ENCODE measurements around the gene MSLN.

Gene MSLN

DNA sequence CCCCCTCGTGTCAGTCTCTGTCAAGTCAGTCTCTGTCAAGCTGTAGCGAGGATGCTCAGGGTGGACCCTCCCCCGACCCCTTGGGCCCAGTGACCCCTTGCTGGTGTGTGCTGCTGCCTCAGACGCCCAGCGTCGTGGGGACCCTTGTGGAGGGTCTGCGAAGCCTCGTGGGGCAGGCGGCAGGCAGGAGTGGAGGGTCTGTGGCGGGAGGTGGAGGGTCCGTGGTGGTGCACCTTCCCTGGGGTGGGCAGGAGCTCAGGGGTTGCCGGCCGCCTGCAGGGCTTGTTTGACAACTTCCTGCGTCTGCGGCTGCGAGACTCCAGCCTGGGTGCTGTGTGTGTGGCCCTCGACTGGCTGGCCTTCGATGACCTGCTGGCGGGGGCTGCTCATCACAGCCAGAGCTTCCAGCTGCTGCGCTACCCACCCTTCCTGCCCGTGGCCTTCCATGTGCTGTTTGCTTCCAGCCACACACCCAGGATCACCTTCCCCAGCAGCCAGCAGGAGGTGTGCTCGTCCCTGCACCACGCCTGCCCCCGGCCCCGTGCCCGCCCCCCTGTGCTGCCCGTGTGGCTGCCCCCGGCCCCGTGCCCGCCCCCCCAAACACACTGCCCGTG is 34.4 kb downstream of the MSLN start:
- no peak for DNase-seq

- no peak for DNase-seq
Observed at GRCh38 chr16:795580-796229, 35.2 kb downstream of the MSLN start.

DNA sequence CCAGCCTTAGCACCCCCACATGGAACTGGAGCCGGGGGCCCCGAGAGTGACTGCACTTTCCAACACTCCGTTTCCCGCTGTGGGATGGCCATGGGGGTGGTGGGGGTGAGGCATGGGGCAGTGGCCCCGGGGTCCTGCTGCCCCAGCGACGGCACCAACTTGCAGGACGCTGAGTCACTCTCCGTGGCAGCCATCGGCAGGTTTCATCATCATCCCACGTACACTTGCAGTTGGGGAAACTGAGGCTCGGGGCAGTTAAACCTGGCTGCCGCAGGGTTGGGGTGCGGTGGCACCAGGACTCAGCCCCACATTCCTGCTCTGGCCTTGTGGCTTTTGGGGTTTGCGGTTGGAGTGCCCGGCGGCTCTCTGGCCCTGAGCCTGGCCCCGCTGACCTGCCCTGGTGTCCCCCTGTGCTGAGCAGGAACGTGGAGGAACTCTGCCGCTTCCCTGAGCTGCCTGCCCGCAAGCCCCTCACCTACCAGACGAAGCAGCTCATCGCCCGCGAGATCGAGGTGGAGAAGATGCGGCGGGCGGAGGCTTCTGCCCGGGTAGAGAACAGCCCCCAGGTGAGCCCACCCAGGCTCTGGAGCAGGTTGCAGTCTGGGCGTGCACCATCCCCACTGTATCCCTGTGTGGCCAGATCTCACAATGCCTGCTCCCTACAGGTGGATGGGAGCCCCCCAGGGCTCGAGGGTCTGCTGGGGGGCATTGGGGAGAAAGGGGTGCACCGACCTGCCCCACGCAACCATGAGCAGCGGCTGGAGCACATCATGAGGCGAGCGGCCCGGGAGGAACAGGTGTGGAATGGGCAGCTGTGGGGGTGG is 36.0 kb downstream of the MSLN start:
- no peak for DNase-seq

GRCh38 chr16:797120-797420 is 36.5 kb downstream of the MSLN start:
- peak; percentile 40 for DNase-seq

DNA sequence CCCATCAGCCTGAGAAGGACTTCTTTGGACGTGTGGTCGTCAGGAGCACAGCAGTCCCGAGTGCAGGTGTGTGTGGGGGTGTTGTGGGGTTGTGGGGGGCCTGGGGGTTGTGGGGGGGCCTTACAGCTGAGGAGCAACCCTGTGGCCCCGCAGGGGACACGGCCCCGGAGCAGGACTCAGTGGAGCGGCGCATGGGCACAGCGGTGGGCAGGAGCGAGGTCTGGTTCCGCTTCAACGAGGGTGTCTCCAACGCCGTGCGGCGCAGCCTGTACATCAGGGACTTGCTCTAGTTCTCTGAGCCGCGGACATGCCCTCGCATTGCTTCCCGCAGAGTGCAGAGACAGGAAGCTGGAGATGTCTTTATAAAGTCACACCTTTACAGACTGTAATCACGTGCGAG is 37.2 kb downstream of the MSLN start:
- DNase-seq, result no peak

DNA sequence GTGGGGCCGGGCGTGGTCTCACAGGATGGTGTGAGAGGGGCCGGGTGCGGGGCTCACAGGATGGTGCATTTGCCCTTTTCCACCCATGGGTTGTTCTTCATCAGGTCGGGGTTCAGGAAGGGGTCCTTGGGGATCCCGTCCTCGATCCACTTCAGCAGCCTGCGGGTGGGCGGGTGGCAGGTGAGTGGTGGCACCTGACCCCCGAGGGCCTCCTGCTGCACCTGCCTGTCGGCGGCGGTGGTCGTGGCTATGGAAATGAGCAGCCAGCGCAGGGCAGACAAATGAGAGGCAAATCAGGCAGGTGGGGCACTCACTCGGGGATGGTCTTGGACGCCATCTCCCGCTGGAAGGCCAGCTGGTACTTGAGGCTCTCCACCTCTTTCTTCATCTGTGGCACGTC is 38.1 kb downstream of the MSLN start:
- no peak for DNase-seq

- DNase-seq, result no peak
Observed at GRCh38 chr16:799111-799947, 38.8 kb downstream of the MSLN start.

DNA sequence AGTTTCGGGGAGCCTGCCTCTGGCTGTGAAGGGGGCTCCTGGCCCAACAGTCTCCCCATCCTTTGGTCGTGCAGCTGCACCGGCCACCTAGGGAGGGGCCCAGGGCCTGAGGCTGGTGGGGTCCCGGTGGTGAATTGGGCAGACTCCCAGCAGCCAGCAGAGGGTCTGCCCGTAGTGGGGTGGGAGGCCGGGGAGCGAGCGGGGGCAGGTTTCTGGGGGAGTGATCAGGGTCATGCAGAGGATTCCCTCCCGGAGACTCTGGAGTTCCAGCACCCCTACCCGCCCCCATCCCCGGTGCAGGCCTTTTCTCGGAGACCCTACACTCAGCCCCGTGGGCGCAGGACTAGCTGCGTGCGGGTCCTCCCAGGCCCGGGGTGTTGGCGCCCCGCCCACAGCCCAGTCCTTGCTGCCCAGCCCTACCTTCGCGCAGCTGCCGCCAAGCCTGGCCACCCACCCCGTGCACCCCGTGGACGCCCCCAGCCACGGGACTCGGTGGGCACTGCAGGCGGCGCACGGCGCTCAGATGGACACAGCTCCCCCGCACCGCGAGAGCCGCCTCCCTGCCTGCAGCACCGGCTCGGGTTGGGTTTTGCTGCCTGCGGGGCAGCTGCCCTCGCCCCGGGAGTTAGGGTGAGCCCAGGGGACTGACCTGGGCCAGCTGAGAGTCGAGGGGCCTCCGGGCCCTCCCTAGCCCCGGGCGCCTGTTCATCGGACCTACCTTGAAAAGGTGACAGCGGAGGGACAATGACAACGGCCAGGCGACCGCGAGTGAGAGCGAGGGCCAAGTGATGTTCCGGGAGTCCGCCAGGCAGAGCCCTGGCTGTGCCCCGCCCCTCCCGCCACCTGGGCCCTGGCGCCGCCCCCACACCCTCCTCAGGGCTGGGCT is 39.7 kb downstream of the MSLN start, which contains the start of gene GNG13:
TSS of gene GNG13 (minus strand) at position 787 of the 886 bp plus-strand sequence. CDS start 1,657 bp downstream, outside the sequence.
- peak; percentile 48 for DNase-seq

GRCh38 chr16:800834-801511 is 40.4 kb downstream of the MSLN start:
- DNase-seq, result no peak

- DNase-seq, result no peak
Observed at GRCh38 chr16:801584-802363, 41.2 kb downstream of the MSLN start.

DNA sequence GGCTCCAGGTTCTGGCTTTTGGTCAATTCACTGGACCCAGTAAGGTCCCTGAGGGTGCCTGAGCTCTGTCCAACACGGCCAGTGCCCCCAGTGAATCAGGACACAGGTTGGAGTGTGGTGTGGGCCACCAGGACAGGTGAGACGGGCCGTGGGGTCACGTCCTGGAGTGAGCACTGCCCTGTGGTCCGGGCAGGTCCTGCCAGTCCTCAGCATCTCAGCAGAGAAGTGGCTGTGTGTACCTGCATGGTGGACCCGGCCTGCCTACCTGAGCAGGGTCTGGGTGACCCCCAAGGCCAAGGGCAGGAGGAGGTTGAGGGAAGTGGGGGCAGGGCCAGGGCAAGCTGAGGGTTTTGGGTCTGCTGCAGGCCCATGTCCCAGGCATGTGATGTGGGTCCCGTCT is 41.9 kb downstream of the MSLN start:
- DNase-seq, result no peak

DNA sequence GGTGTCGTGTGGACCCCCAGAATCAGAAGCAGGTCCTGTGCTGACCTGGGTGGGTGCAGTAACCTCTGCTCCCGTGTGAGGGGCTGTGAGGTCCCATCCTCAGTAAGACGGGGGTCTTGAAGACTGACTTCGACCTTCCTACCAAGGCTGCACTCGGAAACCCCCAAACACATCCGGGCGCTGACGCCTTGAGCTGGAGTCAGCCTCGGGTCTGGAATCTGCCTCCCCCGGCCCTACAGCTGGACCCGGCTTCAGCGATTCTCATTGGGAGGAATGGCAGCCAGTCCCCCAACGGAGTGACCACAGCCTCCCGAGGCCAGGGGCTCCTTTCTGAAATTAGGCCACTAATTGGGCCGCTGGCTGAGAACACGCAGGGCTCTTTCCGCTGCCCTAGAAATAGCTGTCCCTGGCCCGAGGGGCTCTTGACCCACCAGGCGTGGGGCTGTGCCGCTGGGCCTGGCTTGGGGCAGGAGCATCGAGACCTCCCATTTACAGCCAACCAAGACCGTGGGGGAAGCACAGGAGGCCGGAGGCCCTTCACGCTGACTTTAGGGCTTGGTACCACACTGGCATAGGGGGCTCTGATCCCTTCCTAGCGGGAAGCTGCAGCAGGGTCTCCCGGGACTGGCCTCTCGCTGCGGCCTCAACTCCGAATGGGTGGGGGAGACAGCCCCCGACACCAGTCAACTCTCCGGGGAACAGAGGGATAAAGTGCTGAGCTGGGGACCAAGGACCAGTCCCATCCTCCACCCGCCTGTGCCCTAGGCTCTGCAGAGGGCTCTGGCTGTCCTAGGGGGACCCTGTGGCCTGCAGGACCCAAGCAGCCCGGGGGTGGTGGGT is 42.6 kb downstream of the MSLN start:
- no peak for DNase-seq

- no peak for DNase-seq
Observed at GRCh38 chr16:803754-804080, 43.2 kb downstream of the MSLN start.

GRCh38 chr16:804193-805048 is 43.9 kb downstream of the MSLN start:
- DNase-seq, result no peak

- DNase-seq, result no peak
Observed at GRCh38 chr16:805474-805873, 44.9 kb downstream of the MSLN start.

- DNase-seq, result peak; percentile 97
Observed at GRCh38 chr16:807347-808084, 47.0 kb downstream of the MSLN start.

GRCh38 chr16:808085-808386 is 47.5 kb downstream of the MSLN start:
- DNase-seq, result no peak

- peak; percentile 31 for DNase-seq
Observed at GRCh38 chr16:813204-813915, 52.8 kb downstream of the MSLN start.

Measured in NCI-H146 (cell line).